Coronary artery (tissue), 2 donors: ENCODE measurements around the gene DSCAML1.

Experiments used
- DNase-seq: peaks from one replicate; pipeline ENCODE4 v3.0.0-alpha.2; 2017; ENCODE audit warnings: low spot score
- H3K27ac ChIP-seq, 2 donors: fragments of 200-600 bp; sonication (generic); one replicate each; pipeline ENCODE4 v1.5.1; 2016 to 2019
- H3K4me3 ChIP-seq: fragments of 200-600 bp; sonication (generic); 2 replicates; pipeline ENCODE4 v1.5.1; 2016; ENCODE audit warnings: mild to moderate bottlenecking, moderate library complexity
- TF ChIP-seq, protein P1 (sequence below): fragments of 200-600 bp; sonication (generic); IDR thresholded peaks from one replicate; pipeline ENCODE4 v1.5.1; 2019; ENCODE audit warnings: antibody characterized with exemption

DSCAML1 gene

DNA sequence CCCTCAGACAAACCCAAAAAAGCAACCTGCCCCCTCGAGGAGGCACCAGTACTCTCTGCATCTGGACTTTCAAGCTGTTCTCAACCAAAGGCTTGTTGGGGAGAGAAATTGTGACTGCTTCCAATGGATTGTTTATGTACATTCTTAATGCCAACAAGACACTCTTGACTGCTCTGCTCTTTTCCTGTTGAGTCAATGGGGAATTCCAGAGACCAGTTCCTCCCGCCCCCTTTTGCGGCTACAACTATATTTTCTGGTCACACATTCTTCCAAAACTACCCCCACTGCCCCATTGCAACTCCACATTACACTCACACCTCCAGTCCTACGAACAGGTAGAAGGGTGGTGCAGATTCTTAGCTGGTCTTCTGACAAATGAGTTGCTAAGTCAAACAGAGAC lies 187.0 kb downstream of the DSCAML1 start:
- H3K27ac ChIP-seq, result no peak overlapping the region
- TF ChIP-seq, protein P1, sequence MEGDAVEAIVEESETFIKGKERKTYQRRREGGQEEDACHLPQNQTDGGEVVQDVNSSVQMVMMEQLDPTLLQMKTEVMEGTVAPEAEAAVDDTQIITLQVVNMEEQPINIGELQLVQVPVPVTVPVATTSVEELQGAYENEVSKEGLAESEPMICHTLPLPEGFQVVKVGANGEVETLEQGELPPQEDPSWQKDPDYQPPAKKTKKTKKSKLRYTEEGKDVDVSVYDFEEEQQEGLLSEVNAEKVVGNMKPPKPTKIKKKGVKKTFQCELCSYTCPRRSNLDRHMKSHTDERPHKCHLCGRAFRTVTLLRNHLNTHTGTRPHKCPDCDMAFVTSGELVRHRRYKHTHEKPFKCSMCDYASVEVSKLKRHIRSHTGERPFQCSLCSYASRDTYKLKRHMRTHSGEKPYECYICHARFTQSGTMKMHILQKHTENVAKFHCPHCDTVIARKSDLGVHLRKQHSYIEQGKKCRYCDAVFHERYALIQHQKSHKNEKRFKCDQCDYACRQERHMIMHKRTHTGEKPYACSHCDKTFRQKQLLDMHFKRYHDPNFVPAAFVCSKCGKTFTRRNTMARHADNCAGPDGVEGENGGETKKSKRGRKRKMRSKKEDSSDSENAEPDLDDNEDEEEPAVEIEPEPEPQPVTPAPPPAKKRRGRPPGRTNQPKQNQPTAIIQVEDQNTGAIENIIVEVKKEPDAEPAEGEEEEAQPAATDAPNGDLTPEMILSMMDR, result no peak
- H3K4me3 ChIP-seq, result no peak overlapping the region
- DNase-seq, result no peak

DNA sequence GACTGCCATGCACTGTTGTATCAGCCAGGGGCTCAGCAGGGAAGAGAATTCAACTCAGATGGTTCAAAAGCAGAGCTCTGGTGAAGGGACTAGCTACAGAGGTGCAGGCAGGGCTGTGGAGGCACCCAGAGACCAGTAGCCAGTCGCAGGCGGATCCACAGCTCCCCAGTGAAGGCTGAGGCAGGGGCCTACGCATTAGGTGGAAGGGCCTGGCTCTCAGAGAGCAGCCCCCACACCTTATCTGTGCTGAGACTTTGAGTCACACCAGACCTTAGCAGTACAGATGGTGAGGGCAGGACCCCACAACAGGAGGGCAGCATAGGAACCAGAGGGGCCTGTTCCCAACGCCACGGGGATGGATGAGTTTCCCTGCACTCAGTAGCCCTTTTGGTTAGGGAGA lies 189.6 kb downstream of the DSCAML1 start:
- H3K4me3 ChIP-seq, result no peak overlapping the region
- TF ChIP-seq, protein P1, result no peak
- no peak overlapping the region for H3K27ac ChIP-seq
- DNase-seq, result no peak

- DNase-seq, result no peak
- H3K4me3 ChIP-seq, result no peak overlapping the region
- TF ChIP-seq, protein P1, result no peak
- H3K27ac ChIP-seq, result no peak overlapping the region
Measured at GRCh38 chr11:117606790-117607189, 190.2 kb downstream of the DSCAML1 start.

GRCh38 chr11:117606211-117606610 lies 190.8 kb downstream of the DSCAML1 start:
- H3K27ac ChIP-seq, result no peak overlapping the region
- no peak for DNase-seq
- no peak overlapping the region for H3K4me3 ChIP-seq
- TF ChIP-seq, protein P1, result no peak

- no peak for DNase-seq
- TF ChIP-seq, protein P1, result no peak
- no peak overlapping the region for H3K4me3 ChIP-seq
- no peak overlapping the region for H3K27ac ChIP-seq
Measured at GRCh38 chr11:117605331-117605730, 191.7 kb downstream of the DSCAML1 start.

- TF ChIP-seq, protein P1, result no peak
- H3K4me3 ChIP-seq, result no peak overlapping the region
- DNase-seq, result no peak
- H3K27ac ChIP-seq, result no peak overlapping the region
Measured at GRCh38 chr11:117604336-117604995, 192.6 kb downstream of the DSCAML1 start.

DNA sequence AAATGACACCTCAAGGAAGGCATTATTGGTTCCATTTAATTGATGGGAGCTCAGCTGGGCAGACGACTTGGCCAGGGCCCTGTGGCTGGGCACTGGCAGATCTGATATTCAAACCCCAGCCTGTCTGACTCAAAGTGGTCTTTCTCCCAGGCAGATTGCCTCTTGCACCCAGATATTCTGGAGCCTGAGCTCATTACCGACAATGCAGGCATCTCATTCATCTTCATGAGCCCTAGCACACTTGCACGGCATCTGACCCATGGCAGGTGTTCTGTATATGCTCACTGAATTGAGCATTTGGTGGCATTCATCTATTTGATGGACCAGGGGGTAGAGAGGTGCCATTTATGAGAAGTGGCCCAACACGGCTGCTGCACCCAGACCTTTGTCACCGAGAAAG lies 193.1 kb downstream of the DSCAML1 start:
- no peak overlapping the region for H3K4me3 ChIP-seq
- TF ChIP-seq, protein P1, result no peak
- no peak for DNase-seq
- H3K27ac ChIP-seq, result no peak overlapping the region
